Measurements from ENCODE around the gene ATG3. TPM values are rescaled to one million over a fixed set of nuclear protein-coding genes. Genes with fewer than 3 reads are reported as not detected.
A peak's percentile ranks its signal among the peaks of the same experiment; 100 is the strongest.

The ATG3 gene
- total RNA-seq, 1 donor from 2014 or later = 73.3 TPM

GRCh38 chr3:112593258-112593657 lies 31.5 kb upstream of the ATG3 start:
- peaks cover 3 to 24% of the 10 kb centered on the region in 2 donors for H3K36me3 ChIP-seq
- no peak overlapping the region for H3K27ac ChIP-seq
- intact Hi-C loops (cut with DNase I) = no loop called here
- no peak for TF ChIP-seq CTCF (IDR thresholded peaks at IDR 0.05)
- H3K4me3 ChIP-seq = no peak overlapping the region
- H3K27me3 ChIP-seq = no peaks in the 10 kb centered on the region
- H3K9me3 ChIP-seq = no peaks in the 10 kb centered on the region
- no peaks in the 10 kb centered on the region for H3K4me1 ChIP-seq
- DNase-seq (ENCODE audit: low spot score in 2 of 2) = no peak

- no peak for TF ChIP-seq CTCF (IDR thresholded peaks at IDR 0.05)
- peaks cover 6 to 52% of the 10 kb centered on the region in 2 donors for H3K36me3 ChIP-seq
- intact Hi-C loops (cut with DNase I) = no loop called here
- no peaks in the 10 kb centered on the region for H3K4me1 ChIP-seq
- DNase-seq (ENCODE audit: low spot score in 2 of 2) = no peak
- H3K4me3 ChIP-seq = no peak overlapping the region
- H3K9me3 ChIP-seq = no peaks in the 10 kb centered on the region
- no peak overlapping the region for H3K27ac ChIP-seq
- no peaks in the 10 kb centered on the region for H3K27me3 ChIP-seq
Observed at GRCh38 chr3:112587336-112587735, 25.6 kb upstream of the ATG3 start.

DNA sequence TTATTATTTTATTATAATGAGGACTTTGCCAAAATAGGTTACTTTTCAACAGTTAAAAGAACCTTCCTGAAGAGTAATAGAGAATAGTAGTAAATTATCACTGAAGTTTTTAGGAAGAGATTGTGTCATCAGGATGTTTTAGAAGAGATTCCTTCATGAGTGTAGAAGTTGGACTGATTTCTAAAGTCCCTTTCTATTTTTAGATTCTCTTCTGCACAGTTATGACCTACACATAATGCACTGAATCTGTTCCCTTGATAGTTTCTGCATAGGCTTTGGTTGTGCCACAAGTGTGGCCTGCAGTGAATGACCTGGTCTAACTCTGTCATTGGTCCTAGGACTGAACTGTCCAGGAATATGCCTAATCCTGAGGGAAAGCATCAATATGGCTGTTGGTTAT lies 24.0 kb upstream of the ATG3 start:
- intact Hi-C loops (cut with DNase I) = no loop called here
- no peak for TF ChIP-seq CTCF (IDR thresholded peaks at IDR 0.05)
- Histone ChIP-seq H3K4me3 (no peak overlapping the region), H3K9me3 (no peaks in the 10 kb centered on the region), H3K4me1 (no peaks in the 10 kb centered on the region), H3K27ac (no peak overlapping the region), H3K36me3 (peaks cover 6 to 58% of the 10 kb centered on the region in 2 donors), H3K27me3 (no peaks in the 10 kb centered on the region)
- DNase-seq (ENCODE audit: low spot score in 2 of 2) = no peak

GRCh38 chr3:112583105-112583504 lies 21.3 kb upstream of the ATG3 start:
- peaks cover 6 to 55% of the 10 kb centered on the region in 2 donors for H3K36me3 ChIP-seq
- no peaks in the 10 kb centered on the region for H3K9me3 ChIP-seq
- H3K4me1 ChIP-seq = no peaks in the 10 kb centered on the region
- H3K27me3 ChIP-seq = no peaks in the 10 kb centered on the region
- intact Hi-C loops (cut with DNase I) = loop anchor here (5.0 kb wide), 3 partner anchors 59 to 399 kb away; partner anchors contain the start of gene CCDC80
- no peak for TF ChIP-seq CTCF (IDR thresholded peaks at IDR 0.05)
- no peak overlapping the region for H3K27ac ChIP-seq
- no peak overlapping the region for H3K4me3 ChIP-seq
- DNase-seq (ENCODE audit: low spot score in 2 of 2) = no peak

DNA sequence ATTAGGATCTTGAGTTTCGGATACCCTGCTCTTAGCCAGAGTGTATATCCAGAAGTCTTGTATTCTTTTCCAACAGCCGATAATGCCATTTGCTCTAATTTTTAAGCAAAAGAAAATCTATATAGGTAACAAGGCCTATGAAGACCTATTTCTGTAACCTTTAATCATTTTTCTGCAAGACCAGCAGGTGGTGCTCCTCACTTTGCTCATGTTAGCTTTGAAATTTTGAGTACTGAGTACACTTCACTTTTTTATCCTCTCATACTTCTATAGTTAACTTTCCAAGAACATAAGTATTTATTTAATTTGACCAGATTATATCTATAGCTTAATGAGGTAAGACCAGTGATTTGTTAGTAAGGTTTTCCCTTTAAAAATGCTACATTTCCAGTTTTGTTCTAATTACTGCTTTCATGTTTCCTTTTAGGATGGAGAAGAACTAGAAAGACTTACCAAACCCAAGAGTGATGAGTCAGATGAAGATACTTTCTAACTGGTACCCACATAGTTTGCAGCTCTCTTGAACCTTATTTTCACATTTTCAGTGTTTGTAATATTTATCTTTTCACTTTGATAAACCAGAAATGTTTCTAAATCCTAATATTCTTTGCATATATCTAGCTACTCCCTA lies 20.6 kb upstream of the ATG3 start:
- TF ChIP-seq CTCF (IDR thresholded peaks at IDR 0.05) = peak in 2 of 3 experiments; percentile 42 to 58

More for the DNA sequence above, 20.6 kb upstream of the ATG3 start:
- intact Hi-C loops (cut with DNase I) = loop anchor here (5.0 kb wide), 3 partner anchors 60 to 400 kb away; partner anchors contain the start of gene CCDC80
- H3K27me3 ChIP-seq = no peaks in the 10 kb centered on the region
- H3K9me3 ChIP-seq = no peaks in the 10 kb centered on the region
- DNase-seq (ENCODE audit: low spot score in 2 of 2) = no peak
- H3K4me3 ChIP-seq = no peak overlapping the region
- H3K36me3 ChIP-seq = peaks cover 9 to 55% of the 10 kb centered on the region in 2 donors
- no peaks in the 10 kb centered on the region for H3K4me1 ChIP-seq
- H3K27ac ChIP-seq = no peak overlapping the region

All from ascending aorta (tissue), 2 donors.